Breast epithelium (tissue), 3 donors: Measurements from ENCODE around the gene BEND2.

Source experiments
- POLR2A ChIP-seq: fragments of 450-650 bp; IDR thresholded peaks from one replicate; pipeline ENCODE4 v1.6.1; 2016; ENCODE audit warnings: antibody characterized with exemption, mild to moderate bottlenecking, moderate library complexity
- TF ChIP-seq, protein P1 (sequence below), 3 donors: fragments of 450-650 bp; IDR thresholded peaks; one replicate each; pipeline ENCODE4 v1.5.1; 2016 to 2017; ENCODE audit warnings: antibody characterized with exemption in 3 of 3, mild to moderate bottlenecking in 3 of 3, moderate library complexity in 3 of 3

DNA sequence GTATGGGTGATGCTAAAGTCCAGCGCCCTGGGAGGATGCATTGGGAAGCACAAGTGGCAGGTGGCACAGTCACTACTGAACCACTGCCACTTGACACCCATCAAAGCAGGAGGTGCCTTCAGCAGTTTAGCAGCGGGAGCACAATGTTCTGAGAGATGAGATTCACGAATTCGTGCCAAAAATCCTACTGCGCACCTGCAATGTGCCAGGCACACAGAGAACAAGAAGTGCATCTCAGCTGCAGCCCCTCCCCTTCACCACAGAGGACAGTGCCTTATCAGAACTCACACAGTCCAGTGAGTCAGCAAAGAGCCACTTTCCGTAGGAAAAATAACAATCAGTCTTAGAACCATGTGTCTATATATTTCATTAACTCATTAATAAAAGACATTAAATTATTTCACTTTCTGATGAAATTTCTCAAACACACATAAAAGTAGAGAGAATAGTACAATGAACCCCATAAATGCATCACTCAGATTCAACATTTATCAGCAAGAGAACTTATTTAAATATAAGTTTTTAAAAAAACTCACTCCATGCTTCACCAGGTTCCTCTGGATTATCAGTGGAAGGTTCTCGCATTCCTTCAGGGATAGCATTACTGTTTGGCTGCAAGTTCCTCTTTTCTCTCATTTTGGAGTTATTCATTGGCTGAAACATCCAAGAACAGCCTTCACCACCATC, 47.0 kb downstream of the BEND2 start:
- TF ChIP-seq, protein P1, sequence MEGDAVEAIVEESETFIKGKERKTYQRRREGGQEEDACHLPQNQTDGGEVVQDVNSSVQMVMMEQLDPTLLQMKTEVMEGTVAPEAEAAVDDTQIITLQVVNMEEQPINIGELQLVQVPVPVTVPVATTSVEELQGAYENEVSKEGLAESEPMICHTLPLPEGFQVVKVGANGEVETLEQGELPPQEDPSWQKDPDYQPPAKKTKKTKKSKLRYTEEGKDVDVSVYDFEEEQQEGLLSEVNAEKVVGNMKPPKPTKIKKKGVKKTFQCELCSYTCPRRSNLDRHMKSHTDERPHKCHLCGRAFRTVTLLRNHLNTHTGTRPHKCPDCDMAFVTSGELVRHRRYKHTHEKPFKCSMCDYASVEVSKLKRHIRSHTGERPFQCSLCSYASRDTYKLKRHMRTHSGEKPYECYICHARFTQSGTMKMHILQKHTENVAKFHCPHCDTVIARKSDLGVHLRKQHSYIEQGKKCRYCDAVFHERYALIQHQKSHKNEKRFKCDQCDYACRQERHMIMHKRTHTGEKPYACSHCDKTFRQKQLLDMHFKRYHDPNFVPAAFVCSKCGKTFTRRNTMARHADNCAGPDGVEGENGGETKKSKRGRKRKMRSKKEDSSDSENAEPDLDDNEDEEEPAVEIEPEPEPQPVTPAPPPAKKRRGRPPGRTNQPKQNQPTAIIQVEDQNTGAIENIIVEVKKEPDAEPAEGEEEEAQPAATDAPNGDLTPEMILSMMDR (IDR thresholded peaks at IDR 0.05), result no peak
- TF ChIP-seq POLR2A, result no peak
